DOHH2 (cell line): ENCODE results near the gene EEFSEC.

ENCODE experiments used
- H3F3A ChIP-seq: fragments of 200-600 bp; sonication (generic), shearing (Covaris generic); 2 replicates; pipeline ENCODE4 v1.6.0; 2016; ENCODE audit warnings: antibody characterized with exemption, mild to moderate bottlenecking; ENCODE audit not compliant: control insufficient read depth, insufficient read depth
- H3K27ac ChIP-seq: fragments of 200-600 bp; sonication (generic); 2 replicates; pipeline ENCODE4 v1.5.1; 2014; ENCODE audit warnings: low read depth, mild to moderate bottlenecking, low read length, moderate library complexity
- H3K27me3 ChIP-seq: fragments of 200-600 bp; sonication (generic); 2 replicates; pipeline ENCODE4 v1.6.1; 2014; ENCODE audit warnings: mild to moderate bottlenecking, low read length, mixed read lengths; ENCODE audit not compliant: control insufficient read depth
- H3K36me3 ChIP-seq: fragments of 200-600 bp; sonication (generic); 2 replicates; pipeline ENCODE4 v1.6.1; 2014; ENCODE audit warnings: mild to moderate bottlenecking, low read length, moderate library complexity, mixed read lengths; ENCODE audit not compliant: control insufficient read depth
- H3K4me1 ChIP-seq: fragments of 200-600 bp; sonication (generic); 2 replicates; pipeline ENCODE4 v1.6.1; 2014; ENCODE audit warnings: mild to moderate bottlenecking, low read length, mixed read lengths; ENCODE audit not compliant: control insufficient read depth
- H3K4me2 ChIP-seq: fragments of 200-600 bp; sonication (generic); 2 replicates; pipeline ENCODE4 v1.6.0; 2014; ENCODE audit warnings: mild to moderate bottlenecking, low read length, moderate library complexity
- H3K4me3 ChIP-seq: fragments of 200-600 bp; sonication (generic); 2 replicates; pipeline ENCODE4 v1.5.1; 2014; ENCODE audit warnings: mild to moderate bottlenecking, low read length, mixed read lengths
- H3K79me2 ChIP-seq: fragments of 200-600 bp; sonication (generic); 2 replicates; pipeline ENCODE4 v1.6.1; 2014; ENCODE audit warnings: mild to moderate bottlenecking, low read length, mixed read lengths; ENCODE audit not compliant: control insufficient read depth
- H3K9me2 ChIP-seq: fragments of 200-600 bp; sonication (generic); replicated peaks from 2 replicates; pipeline ENCODE4 v1.6.1; 2014; ENCODE audit warnings: mild to moderate bottlenecking, low read length, mixed read lengths; ENCODE audit not compliant: control insufficient read depth
- H3K9me3 ChIP-seq: fragments of 200-600 bp; sonication (generic); 2 replicates; pipeline ENCODE4 v1.6.1; 2014; ENCODE audit warnings: antibody characterized with exemption, low read length, mixed read lengths; ENCODE audit not compliant: control insufficient read depth, insufficient read depth
- H4K20me1 ChIP-seq: fragments of 200-600 bp; sonication (generic); 2 replicates; pipeline ENCODE4 v1.6.0; 2014; ENCODE audit warnings: low read depth, mild to moderate bottlenecking, antibody characterized with exemption, low read length, moderate library complexity; ENCODE audit not compliant: control insufficient read depth, insufficient read depth
- EZH2phosphoT487 ChIP-seq: fragments of 200-600 bp; sonication (generic); IDR thresholded peaks from 2 replicates; pipeline ENCODE4 v1.6.1; 2017; ENCODE audit warnings: borderline replicate concordance, mild to moderate bottlenecking, antibody characterized with exemption, low read length, moderate library complexity, mixed read lengths
- TF ChIP-seq, protein P1 (sequence below): fragments of 200-600 bp; sonication (generic); IDR thresholded peaks from one replicate; pipeline ENCODE4 v1.5.1; 2014; ENCODE audit warnings: antibody characterized with exemption, mild to moderate bottlenecking, low read depth, low read length; ENCODE audit not compliant: poor library complexity, severe bottlenecking

Gene EEFSEC

DNA sequence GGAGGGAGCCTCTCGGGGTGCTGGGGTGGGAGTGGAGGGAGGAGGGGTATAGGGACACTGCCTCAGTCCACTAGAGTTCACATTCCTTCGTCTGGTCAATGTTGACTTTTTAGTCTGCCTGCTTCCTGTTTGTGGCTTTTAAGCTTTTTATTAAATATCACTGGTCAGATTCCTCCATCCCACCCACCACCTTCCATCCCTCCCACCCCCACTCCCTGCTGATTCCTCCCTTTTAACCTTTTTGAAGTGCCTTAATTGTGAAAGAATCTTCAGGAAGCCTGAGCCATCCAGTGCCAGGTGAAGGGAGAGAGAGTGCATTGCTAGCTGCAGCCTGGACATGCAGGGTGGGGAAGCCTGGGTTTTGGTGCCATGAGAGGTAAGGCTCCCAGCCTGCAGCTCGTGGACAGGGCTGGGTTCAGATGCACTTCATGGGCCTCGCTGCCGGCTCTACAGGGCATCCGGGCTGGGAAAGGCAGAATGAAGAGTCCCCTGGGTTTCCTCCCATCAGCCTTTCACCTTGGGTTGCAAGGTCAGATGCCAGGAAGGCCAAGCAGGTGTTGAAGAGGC, 207.5 kb downstream of the EEFSEC start:
- Histone ChIP-seq H4K20me1 (no peaks in the 10 kb centered on the region), H3K79me2 (no peaks in the 10 kb centered on the region), H3K9me3 (no peaks in the 10 kb centered on the region), H3K36me3 (no peaks in the 10 kb centered on the region), H3K9me2 (no peaks in the 10 kb centered on the region), H3K4me2 (no peak overlapping the region), H3F3A (no peaks in the 10 kb centered on the region), H3K27ac (no peak overlapping the region), H3K4me1 (no peaks in the 10 kb centered on the region), H3K27me3 (no peaks in the 10 kb centered on the region), H3K4me3 (no peak overlapping the region)
- TF ChIP-seq, protein P1, sequence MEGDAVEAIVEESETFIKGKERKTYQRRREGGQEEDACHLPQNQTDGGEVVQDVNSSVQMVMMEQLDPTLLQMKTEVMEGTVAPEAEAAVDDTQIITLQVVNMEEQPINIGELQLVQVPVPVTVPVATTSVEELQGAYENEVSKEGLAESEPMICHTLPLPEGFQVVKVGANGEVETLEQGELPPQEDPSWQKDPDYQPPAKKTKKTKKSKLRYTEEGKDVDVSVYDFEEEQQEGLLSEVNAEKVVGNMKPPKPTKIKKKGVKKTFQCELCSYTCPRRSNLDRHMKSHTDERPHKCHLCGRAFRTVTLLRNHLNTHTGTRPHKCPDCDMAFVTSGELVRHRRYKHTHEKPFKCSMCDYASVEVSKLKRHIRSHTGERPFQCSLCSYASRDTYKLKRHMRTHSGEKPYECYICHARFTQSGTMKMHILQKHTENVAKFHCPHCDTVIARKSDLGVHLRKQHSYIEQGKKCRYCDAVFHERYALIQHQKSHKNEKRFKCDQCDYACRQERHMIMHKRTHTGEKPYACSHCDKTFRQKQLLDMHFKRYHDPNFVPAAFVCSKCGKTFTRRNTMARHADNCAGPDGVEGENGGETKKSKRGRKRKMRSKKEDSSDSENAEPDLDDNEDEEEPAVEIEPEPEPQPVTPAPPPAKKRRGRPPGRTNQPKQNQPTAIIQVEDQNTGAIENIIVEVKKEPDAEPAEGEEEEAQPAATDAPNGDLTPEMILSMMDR: no peak
- no peak for TF ChIP-seq EZH2phosphoT487

DNA sequence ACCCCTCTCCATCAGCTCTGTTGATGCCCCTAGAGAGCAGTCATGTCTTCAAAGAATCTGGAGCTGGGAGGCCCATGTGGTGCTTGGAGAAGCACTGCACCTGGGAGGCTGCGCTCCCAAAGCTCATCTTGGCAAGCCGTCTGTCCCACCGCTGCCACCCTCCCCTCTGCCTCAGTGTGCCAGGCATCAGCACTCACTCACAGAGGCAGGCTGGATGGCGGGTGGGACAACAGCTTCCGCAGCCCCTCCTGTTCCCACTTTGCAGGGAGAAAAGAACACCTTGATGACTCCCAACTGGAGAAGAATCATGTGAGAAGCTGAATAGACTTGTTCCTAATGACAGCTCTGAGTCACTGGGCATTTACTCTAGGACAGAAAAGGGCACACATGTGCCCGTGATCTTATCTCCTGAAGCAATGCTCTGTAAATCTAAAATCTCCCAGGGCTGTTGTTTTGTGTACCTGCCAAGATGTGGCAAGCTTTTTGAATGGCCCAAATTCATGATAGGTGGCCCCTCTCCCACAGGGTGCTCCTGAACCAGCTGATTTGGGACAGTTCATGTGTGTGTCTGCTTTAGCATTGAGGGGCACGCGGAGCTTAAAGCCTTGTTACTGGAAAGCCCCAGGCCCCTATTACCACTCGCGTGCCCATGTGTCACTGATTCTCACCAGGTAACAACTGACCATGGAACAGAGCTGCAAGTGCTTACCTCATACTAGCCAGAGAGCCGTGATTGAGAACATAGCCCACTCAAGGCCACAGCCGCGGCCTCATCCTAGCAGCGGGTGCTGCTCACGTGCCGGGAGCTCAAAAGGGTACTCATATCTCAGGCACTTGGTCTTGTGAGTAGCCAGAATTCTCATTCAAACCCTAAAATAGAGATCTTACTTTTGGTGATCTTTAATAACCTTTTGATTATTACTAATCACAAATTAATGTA, 209.0 kb downstream of the EEFSEC start:
- no peaks in the 10 kb centered on the region for H3K9me2 ChIP-seq
- H3K4me2 ChIP-seq: no peak overlapping the region
- no peaks in the 10 kb centered on the region for H3F3A ChIP-seq
- H3K36me3 ChIP-seq: no peaks in the 10 kb centered on the region
- H4K20me1 ChIP-seq: no peaks in the 10 kb centered on the region
- no peaks in the 10 kb centered on the region for H3K4me1 ChIP-seq
- H3K4me3 ChIP-seq: no peak overlapping the region
- no peaks in the 10 kb centered on the region for H3K9me3 ChIP-seq
- no peak overlapping the region for H3K27ac ChIP-seq
- H3K27me3 ChIP-seq: no peaks in the 10 kb centered on the region
- no peak for TF ChIP-seq EZH2phosphoT487
- TF ChIP-seq, protein P1: no peak
- no peaks in the 10 kb centered on the region for H3K79me2 ChIP-seq

DNA sequence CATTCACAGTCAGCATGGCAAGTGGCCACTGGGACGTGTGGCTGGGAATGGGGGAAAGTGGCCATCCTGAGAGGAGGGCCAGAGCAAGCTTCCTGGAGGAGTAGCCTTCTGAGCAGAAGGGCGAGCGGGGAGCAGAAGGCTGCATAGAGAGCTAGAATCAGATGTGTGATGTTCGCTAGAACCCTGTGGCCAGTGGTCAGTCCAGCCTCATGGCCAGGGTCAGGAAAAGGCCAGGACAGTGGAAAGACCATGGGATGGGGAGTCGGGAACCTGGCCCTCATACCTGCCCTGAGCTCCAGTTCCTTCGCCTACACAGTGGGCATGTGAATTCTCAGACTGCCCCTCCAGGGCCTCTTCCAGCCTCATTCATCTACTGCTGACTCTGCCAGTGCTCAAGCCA, 211.0 kb downstream of the EEFSEC start:
- Histone ChIP-seq H3K4me2 (no peak overlapping the region), H3F3A (no peaks in the 10 kb centered on the region), H3K36me3 (no peaks in the 10 kb centered on the region; the same call in 1 of the 2 replicates), H3K4me3 (no peak overlapping the region), H3K9me3 (no peaks in the 10 kb centered on the region), H4K20me1 (no peaks in the 10 kb centered on the region), H3K79me2 (no peaks in the 10 kb centered on the region), H3K4me1 (no peaks in the 10 kb centered on the region), H3K27me3 (no peaks in the 10 kb centered on the region), H3K9me2 (no peaks in the 10 kb centered on the region), H3K27ac (no peak overlapping the region)
- TF ChIP-seq, protein P1: no peak
- no peak for TF ChIP-seq EZH2phosphoT487
